Retinal pigment epithelial cell (primary cell): ENCODE data around the gene ASB9.
"Not testable (repeated sequence)": the region's sequence is repeated elsewhere in the genome, so short reads cannot be mapped to it uniquely, and the experiment has no call there.

Experiments
- DNase-seq: peaks from one replicate; pipeline ENCODE4 v3.0.0-alpha.2; 2010; ENCODE audit warnings: low read depth
- H3K4me3 ChIP-seq: 2 replicates; pipeline ENCODE4 v1.5.1; 2011; ENCODE audit warnings: mild to moderate bottlenecking, low read length, control low read depth, moderate library complexity
- TF ChIP-seq, protein P1 (sequence below): conservative IDR thresholded peaks from 2 replicates; pipeline ENCODE4 v1.5.1; 2011; ENCODE audit warnings: low read depth, low read length, control low read depth, inconsistent platforms

Gene ASB9

DNA sequence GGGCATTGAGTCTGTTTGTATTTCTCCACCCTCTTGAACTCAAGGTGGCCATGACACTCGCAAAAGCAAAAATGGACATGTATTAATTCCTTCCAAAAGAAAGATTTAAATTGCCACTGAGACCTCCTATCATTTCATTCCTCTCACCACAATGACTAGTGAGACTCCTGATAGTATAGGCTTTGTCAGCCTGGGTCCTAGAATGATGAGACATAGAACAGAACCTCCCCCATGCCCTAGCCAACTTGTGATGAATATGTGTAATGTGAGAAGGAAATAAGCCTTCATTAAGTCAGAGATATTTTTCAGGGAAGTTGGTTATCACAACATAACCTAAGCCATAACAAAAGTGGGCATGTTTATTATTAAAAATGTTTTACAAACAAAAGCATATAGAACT is 62.5 kb downstream of the ASB9 start:
- no peak for DNase-seq
- no peak overlapping the region for H3K4me3 ChIP-seq
- TF ChIP-seq, protein P1, sequence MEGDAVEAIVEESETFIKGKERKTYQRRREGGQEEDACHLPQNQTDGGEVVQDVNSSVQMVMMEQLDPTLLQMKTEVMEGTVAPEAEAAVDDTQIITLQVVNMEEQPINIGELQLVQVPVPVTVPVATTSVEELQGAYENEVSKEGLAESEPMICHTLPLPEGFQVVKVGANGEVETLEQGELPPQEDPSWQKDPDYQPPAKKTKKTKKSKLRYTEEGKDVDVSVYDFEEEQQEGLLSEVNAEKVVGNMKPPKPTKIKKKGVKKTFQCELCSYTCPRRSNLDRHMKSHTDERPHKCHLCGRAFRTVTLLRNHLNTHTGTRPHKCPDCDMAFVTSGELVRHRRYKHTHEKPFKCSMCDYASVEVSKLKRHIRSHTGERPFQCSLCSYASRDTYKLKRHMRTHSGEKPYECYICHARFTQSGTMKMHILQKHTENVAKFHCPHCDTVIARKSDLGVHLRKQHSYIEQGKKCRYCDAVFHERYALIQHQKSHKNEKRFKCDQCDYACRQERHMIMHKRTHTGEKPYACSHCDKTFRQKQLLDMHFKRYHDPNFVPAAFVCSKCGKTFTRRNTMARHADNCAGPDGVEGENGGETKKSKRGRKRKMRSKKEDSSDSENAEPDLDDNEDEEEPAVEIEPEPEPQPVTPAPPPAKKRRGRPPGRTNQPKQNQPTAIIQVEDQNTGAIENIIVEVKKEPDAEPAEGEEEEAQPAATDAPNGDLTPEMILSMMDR: no peak

DNA sequence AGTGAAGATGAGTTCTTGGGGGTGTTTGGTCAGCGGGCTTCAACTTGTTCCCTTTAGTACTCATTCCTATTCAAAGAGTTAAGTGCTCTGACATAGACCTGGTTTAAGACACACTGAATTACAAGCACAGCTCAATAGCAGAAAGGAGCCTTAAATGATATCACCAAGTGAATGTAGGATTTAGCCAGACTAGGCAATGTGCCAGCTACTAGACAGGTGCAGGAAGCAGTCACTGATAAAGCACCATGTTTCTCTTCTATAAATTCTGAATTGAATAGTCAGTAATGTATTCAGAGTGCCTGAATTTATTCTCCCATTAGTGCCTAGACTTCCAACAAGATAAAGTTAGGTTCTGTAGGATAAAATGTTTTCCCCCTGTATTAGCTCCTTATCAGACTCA is 63.6 kb downstream of the ASB9 start:
- TF ChIP-seq, protein P1: no peak
- DNase-seq: no peak
- H3K4me3 ChIP-seq: no peak overlapping the region

DNA sequence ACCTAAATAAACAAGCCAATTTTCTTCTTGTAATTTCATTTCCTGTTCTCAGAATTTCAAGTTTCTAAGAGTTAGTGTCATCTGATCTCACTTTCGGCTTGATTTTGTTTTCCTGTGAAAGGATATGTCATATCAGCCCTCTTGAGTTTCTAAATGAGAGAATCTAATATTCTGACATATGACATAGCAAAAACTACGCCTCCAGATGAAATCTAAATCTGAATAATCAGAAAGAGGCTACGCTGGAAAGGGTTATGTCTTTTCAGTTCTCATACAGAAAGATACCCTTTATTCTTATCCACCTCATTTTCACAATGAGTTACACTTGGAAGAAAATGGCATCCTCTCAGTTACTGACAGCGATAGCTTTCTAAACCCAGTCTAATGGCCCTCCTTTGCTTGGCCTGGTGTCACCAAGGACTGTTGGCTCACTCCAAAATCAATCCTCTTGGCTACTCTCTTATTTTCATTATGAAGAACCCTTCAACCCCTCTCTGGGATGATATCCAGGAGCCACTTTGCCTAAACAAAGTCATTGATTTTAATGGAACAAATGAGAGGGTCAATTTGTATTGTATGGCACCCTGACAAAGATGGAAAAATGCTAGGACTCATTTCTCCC is 65.6 kb downstream of the ASB9 start:
- TF ChIP-seq, protein P1: no peak
- no peak overlapping the region for H3K4me3 ChIP-seq

DNA sequence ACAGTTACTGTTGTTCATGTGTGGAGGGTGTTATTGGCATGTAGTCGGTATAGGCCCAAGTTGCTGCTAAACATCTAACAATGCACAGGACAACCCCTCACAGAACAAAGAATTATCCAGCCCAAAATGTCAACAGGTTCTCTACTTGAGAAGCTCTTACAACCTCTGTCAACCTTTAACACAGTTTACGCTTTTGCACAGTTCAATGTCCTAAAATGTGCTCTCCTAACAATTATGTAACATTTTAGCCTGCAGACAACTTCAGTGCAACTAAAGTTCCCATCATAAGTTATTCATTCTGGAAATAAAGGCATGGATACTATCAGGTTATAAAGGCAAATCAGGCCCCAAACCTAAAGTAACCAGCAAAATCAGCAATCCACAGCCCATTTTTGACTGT is 66.2 kb downstream of the ASB9 start:
- DNase-seq: no peak
- TF ChIP-seq, protein P1: no peak
- no peak overlapping the region for H3K4me3 ChIP-seq

More for the DNA sequence above, 65.6 kb downstream of the ASB9 start:
- no peak for DNase-seq

DNA sequence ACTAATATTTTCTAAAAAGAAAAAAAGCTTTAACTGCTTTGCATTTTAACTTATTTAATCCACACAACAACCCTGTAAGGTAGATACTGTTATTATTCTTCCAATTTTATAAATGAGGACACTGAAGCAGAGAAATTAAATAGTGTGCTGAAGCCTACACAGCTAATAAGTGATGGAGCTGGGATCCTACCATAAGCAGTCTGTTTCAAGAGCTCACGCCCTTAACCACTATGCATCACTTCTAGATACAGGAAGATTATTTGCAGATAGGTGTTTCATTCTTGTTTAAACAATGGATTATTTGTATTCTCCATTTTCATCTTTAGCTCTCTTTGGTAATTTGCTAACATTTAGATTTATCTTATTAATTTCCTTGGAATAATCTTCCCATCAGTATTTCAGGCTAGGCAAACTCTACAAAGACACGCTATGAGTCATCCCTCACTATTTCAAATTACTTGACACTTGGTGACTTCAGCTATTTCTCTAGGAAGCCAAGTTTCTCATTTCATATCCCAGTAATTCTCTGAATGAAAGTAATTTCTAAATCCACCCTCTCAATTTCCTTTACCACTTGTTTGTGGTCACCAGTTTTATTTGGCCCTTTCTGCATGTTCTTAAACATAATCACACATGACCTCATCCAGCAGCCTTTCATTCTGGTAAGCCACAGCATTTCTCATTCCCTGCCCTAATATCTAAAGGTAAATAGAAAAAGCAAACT is 67.3 kb downstream of the ASB9 start:
- H3K4me3 ChIP-seq: no peak overlapping the region
- TF ChIP-seq, protein P1: no peak
- peak; percentile 55 for DNase-seq

DNA sequence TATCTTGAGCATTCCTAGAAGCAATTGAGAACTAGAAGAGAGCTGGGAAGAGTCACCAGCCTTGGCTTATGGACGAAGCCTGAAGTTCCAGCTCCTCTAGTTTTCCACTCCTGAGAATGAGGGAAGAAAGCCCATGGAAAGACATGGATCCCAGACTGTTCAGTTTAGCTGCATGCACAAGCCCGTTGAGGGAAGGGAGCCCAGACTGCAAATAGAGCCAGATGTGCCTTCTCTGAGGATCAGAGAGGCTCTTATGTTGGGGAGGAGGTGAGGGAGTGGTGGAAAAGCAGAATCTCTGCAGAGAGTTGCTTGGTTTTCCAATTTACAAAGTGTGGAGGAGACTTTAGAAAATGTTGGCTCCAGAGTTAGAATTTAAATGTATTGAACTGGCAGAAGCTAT is 69.0 kb downstream of the ASB9 start:
- DNase-seq: no peak
- TF ChIP-seq, protein P1: no peak
- H3K4me3 ChIP-seq: no peak overlapping the region

DNA sequence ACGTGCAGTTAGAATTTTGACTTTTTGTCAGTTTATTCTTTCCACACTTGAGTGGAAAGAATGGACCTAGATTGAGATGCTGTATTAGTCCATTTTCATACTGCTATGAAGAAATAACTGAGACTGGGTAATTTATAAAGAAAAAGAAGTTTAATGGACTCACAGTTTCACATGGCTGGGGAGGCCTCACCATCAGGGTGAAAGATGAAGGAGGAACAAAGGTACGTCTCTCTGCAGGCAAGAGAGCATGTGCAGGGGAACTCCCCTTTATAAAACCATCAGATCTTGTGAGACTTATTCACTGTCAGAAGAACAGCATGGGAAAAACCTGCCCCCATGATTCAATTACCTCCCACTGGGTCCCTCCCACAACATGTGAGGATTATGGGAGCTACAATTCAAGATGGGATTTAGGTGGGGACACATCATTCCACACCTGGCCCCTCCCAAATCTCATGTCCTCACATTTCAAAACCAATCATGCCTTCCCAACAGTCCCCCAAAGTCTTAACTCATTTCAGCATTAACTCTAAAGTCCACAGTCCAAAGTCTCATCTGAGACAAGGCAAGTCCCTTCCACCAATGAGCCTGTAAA is 71.2 kb downstream of the ASB9 start:
- DNase-seq: not testable (repeated sequence)

More for the DNA sequence above, 71.2 kb downstream of the ASB9 start:
- not testable (repeated sequence) for H3K4me3 ChIP-seq
